ENCODE results near the gene CYP2C19. TPM values are rescaled to one million over a fixed set of nuclear protein-coding genes. Genes with fewer than 3 reads are reported as not detected.

Gene CYP2C19
- polyA plus RNA-seq, 1 donor (not counting 4 experiments of a cell fraction or from before 2014, with no cell fraction given), result not detected

GRCh38 chr10:94878649-94879048 is 116.2 kb downstream of the CYP2C19 start:
- Histone ChIP-seq H3K9ac (ENCODE audit: control insufficient read depth, extremely low read depth, insufficient read depth, low read length) (no peak overlapping the region), H3K9me3 (ENCODE audit: control insufficient read depth, low read depth, low read length) (no peaks in the 10 kb centered on the region), H3K4me3 (ENCODE audit: control insufficient read depth in 2 of 3, extremely low read depth in 1 of 3, insufficient read depth in 2 of 3, low read depth in 1 of 3, low read length in 3 of 3) (no peak overlapping the region), H3K27me3 (ENCODE audit: control insufficient read depth, extremely low read depth, insufficient read depth, low read length) (no peaks in the 10 kb centered on the region), H3K4me2 (ENCODE audit: control insufficient read depth, extremely low read depth, insufficient read depth, low read depth, low read length) (no peak overlapping the region), H3K4me1 (ENCODE audit: control insufficient read depth, extremely low read depth, insufficient read depth, low read length) (no peaks in the 10 kb centered on the region), H3K36me3 (ENCODE audit: control insufficient read depth in 2 of 2, extremely low read depth in 1 of 2, insufficient read depth in 2 of 2, low read length in 2 of 2) (no peaks in the 10 kb centered on the region), H3K9me1 (ENCODE audit: control insufficient read depth, extremely low read depth, insufficient read depth, low read length) (no peaks in the 10 kb centered on the region), H2AFZ (ENCODE audit: control insufficient read depth, low read length) (no peak overlapping the region), H3K79me2 (ENCODE audit: control insufficient read depth, insufficient read depth, low read length) (no peaks in the 10 kb centered on the region), H3K27ac (ENCODE audit: control insufficient read depth, insufficient read depth, low read length) (no peak overlapping the region), H4K20me1 (ENCODE audit: control insufficient read depth, extremely low read depth, insufficient read depth, low read length) (no peaks in the 10 kb centered on the region)
- DNase-seq (ENCODE audit: low read depth, low spot score) (no peak), FAIRE-seq (no peak)
- dilution Hi-C loops (cut with MboI; ENCODE audit: extremely low pct_ligation_motif_present, low sequenced_read_pairs), result no loop called here
- TF ChIP-seq CTCF (optimal IDR thresholded peaks at IDR 0.05 in 1 of 3, IDR thresholded peaks at IDR 0.05 in 1 of 3, conservative IDR thresholded peaks at IDR 0.05 in 1 of 3; ENCODE audit: extremely low read depth in 1 of 3, insufficient read depth in 2 of 3, low read length in 3 of 3), result no peak
- TF ChIP-seq EZH2 (IDR thresholded peaks at IDR 0.05; ENCODE audit: low read length), result no peak

GRCh38 chr10:94879214-94879613 is 116.7 kb downstream of the CYP2C19 start:
- no peak for TF ChIP-seq CTCF (optimal IDR thresholded peaks at IDR 0.05 in 1 of 3, IDR thresholded peaks at IDR 0.05 in 1 of 3, conservative IDR thresholded peaks at IDR 0.05 in 1 of 3; ENCODE audit: extremely low read depth in 1 of 3, insufficient read depth in 2 of 3, low read length in 3 of 3)
- TF ChIP-seq EZH2 (IDR thresholded peaks at IDR 0.05; ENCODE audit: low read length), result no peak
- Histone ChIP-seq H3K9me3 (ENCODE audit: control insufficient read depth, low read depth, low read length) (no peaks in the 10 kb centered on the region), H3K36me3 (ENCODE audit: control insufficient read depth in 2 of 2, extremely low read depth in 1 of 2, insufficient read depth in 2 of 2, low read length in 2 of 2) (no peaks in the 10 kb centered on the region), H3K9ac (ENCODE audit: control insufficient read depth, extremely low read depth, insufficient read depth, low read length) (no peak overlapping the region), H4K20me1 (ENCODE audit: control insufficient read depth, extremely low read depth, insufficient read depth, low read length) (no peaks in the 10 kb centered on the region), H2AFZ (ENCODE audit: control insufficient read depth, low read length) (no peak overlapping the region), H3K27ac (ENCODE audit: control insufficient read depth, insufficient read depth, low read length) (no peak overlapping the region), H3K9me1 (ENCODE audit: control insufficient read depth, extremely low read depth, insufficient read depth, low read length) (no peaks in the 10 kb centered on the region), H3K4me1 (ENCODE audit: control insufficient read depth, extremely low read depth, insufficient read depth, low read length) (no peaks in the 10 kb centered on the region), H3K4me3 (ENCODE audit: control insufficient read depth in 2 of 3, extremely low read depth in 1 of 3, insufficient read depth in 2 of 3, low read depth in 1 of 3, low read length in 3 of 3) (no peak overlapping the region), H3K27me3 (ENCODE audit: control insufficient read depth, extremely low read depth, insufficient read depth, low read length) (no peaks in the 10 kb centered on the region), H3K79me2 (ENCODE audit: control insufficient read depth, insufficient read depth, low read length) (no peaks in the 10 kb centered on the region), H3K4me2 (ENCODE audit: control insufficient read depth, extremely low read depth, insufficient read depth, low read depth, low read length) (no peak overlapping the region)
- DNase-seq (ENCODE audit: low read depth, low spot score) (no peak), FAIRE-seq (no peak)
- dilution Hi-C loops (cut with MboI; ENCODE audit: extremely low pct_ligation_motif_present, low sequenced_read_pairs), result no loop called here

All from keratinocyte (primary cell).